HepG2 (cell line): ENCODE data around the gene ESPNL. TPM values are rescaled to one million over a fixed set of nuclear protein-coding genes. Genes with fewer than 3 reads are reported as not detected.
A peak's percentile ranks its signal among the peaks of the same experiment; 100 is the strongest.

Experiments used
- FOXA1 ChIP-seq, 2 experiments: fragments of 450-650 bp in 1 of 2; sonication (generic) in 1 of 2; formaldehyde crosslinking in 1 of 2; IDR thresholded peaks; 2 replicates each; pipeline versions ENCODE4 v1.4.0 to v1.6.1; 2016 to 2020; ENCODE audit warnings: missing genetic modification reagents in 1 of 2
- GPN1 ChIP-seq: sonication (generic); formaldehyde crosslinking; IDR thresholded peaks from 2 replicates; pipeline ENCODE4 v1.5.1; 2020; ENCODE audit warnings: missing genetic modification reagents, borderline replicate concordance
- KLF6 ChIP-seq: IDR thresholded peaks from 2 replicates; pipeline ENCODE4 v1.8.0; 2016; ENCODE audit warnings: missing biosample characterization, missing genetic modification reagents
- SETDB1 ChIP-seq: sonication (generic); formaldehyde crosslinking; IDR thresholded peaks from 2 replicates; pipeline ENCODE4 v1.5.1; 2020; ENCODE audit warnings: missing genetic modification reagents, mild to moderate bottlenecking, borderline replicate concordance
- SYNCRIP ChIP-seq: fragments of 200-400 bp; formaldehyde crosslinking; IDR thresholded peaks from 2 replicates; pipeline ENCODE4 v1.6.1; 2018; ENCODE audit warnings: mild to moderate bottlenecking, low read depth, low read length; ENCODE audit not compliant: insufficient read depth
- TARDBP ChIP-seq: sonication (generic); formaldehyde crosslinking; IDR thresholded peaks from 2 replicates; pipeline ENCODE4 v1.8.0; 2022; ENCODE audit warnings: mild to moderate bottlenecking, missing genetic modification reagents
- TCF7 ChIP-seq: sonication (generic); IDR thresholded peaks from 2 replicates; pipeline ENCODE4 v1.6.1; 2016; ENCODE audit warnings: antibody characterized with exemption, low read depth
- WIZ ChIP-seq: sonication (generic); formaldehyde crosslinking; IDR thresholded peaks from 2 replicates; pipeline ENCODE4 v1.5.1; 2020; ENCODE audit warnings: mild to moderate bottlenecking, missing genetic modification reagents
- ZBTB8A ChIP-seq: sonication (generic); formaldehyde crosslinking; IDR thresholded peaks from 2 replicates; pipeline ENCODE4 v1.4.0; 2020; ENCODE audit warnings: mild to moderate bottlenecking, low read depth, missing genetic modification reagents, borderline replicate concordance
- ZC3H4 ChIP-seq: sonication (generic); formaldehyde crosslinking; IDR thresholded peaks from 2 replicates; pipeline ENCODE4 v1.4.0; 2020; ENCODE audit warnings: missing genetic modification reagents, borderline replicate concordance
- ZNF335 ChIP-seq: sonication (generic); formaldehyde crosslinking; IDR thresholded peaks from 2 replicates; pipeline ENCODE4 v1.4.0; 2020; ENCODE audit warnings: missing genetic modification reagents
- ZNF558 ChIP-seq: sonication (generic); formaldehyde crosslinking; IDR thresholded peaks from 2 replicates; pipeline ENCODE4 v1.9.0; 2022; ENCODE audit warnings: mild to moderate bottlenecking, missing genetic modification reagents, borderline replicate concordance
- ZNF775 ChIP-seq: sonication (generic); formaldehyde crosslinking; IDR thresholded peaks from 2 replicates; pipeline ENCODE4 v1.4.0; 2020; ENCODE audit warnings: missing genetic modification reagents, mild to moderate bottlenecking, moderate library complexity, borderline replicate concordance
- polyA plus RNA-seq, 8 experiments: library from polyadenylated mRNA; depleted of rRNA in 3 of 8; stranded (reverse) in 7 of 8; unstranded in 1 of 8; fragments of >200 nt; fragmentation: Illumina TruSeq in 4 of 8; extraction: Trizol in 4 of 8; gene quantifications; 2 replicates each; pipeline versions ENCODE4 v1.2.1 to v1.2.3, GENCODE V29; 2011 to 2016; ENCODE audit warnings: low read depth in 4 of 8, missing spikeins in 1 of 8, mixed read lengths in 1 of 8; ENCODE audit not compliant: insufficient read depth in 1 of 8
- total RNA-seq, 5 experiments: library from RNA; depleted of rRNA; stranded (reverse); fragments of >200 nt; fragmentation: Illumina TruSeq; extraction: Trizol; gene quantifications; 2 replicates each; pipeline ENCODE4 v1.2.3, GENCODE V29; 2016; ENCODE audit warnings: low read depth in 1 of 5
- TF ChIP-seq, protein P1 (sequence below): IDR thresholded peaks from 2 replicates; pipeline ENCODE4 v1.6.1; 2016; ENCODE audit warnings: low read depth, borderline replicate concordance
- TF ChIP-seq, protein P2 (sequence below): sonication (generic); formaldehyde crosslinking; IDR thresholded peaks from 2 replicates; pipeline ENCODE4 v1.4.0; 2020; ENCODE audit warnings: missing genetic modification reagents
- TF ChIP-seq, protein P3 (sequence below): IDR thresholded peaks from 2 replicates; pipeline ENCODE4 v1.4.0; 2020; ENCODE audit warnings: mild to moderate bottlenecking, missing genetic modification reagents
- TF ChIP-seq, protein P4 (sequence below): sonication (generic); formaldehyde crosslinking; IDR thresholded peaks from 2 replicates; pipeline ENCODE4 v1.5.0; 2020; ENCODE audit warnings: mild to moderate bottlenecking, missing genetic modification reagents, borderline replicate concordance
- TF ChIP-seq, protein P5 (sequence below): sonication (generic); formaldehyde crosslinking; IDR thresholded peaks from 2 replicates; pipeline ENCODE4 v1.5.0; 2020; ENCODE audit warnings: mild to moderate bottlenecking, missing genetic modification reagents, moderate library complexity

The ESPNL gene
- total and polyA plus RNA-seq, 2 of the 13 experiments (the other 11 are each of a cell fraction or from before 2014, with no cell fraction given) = 0.45 to 0.80 TPM

DNA sequence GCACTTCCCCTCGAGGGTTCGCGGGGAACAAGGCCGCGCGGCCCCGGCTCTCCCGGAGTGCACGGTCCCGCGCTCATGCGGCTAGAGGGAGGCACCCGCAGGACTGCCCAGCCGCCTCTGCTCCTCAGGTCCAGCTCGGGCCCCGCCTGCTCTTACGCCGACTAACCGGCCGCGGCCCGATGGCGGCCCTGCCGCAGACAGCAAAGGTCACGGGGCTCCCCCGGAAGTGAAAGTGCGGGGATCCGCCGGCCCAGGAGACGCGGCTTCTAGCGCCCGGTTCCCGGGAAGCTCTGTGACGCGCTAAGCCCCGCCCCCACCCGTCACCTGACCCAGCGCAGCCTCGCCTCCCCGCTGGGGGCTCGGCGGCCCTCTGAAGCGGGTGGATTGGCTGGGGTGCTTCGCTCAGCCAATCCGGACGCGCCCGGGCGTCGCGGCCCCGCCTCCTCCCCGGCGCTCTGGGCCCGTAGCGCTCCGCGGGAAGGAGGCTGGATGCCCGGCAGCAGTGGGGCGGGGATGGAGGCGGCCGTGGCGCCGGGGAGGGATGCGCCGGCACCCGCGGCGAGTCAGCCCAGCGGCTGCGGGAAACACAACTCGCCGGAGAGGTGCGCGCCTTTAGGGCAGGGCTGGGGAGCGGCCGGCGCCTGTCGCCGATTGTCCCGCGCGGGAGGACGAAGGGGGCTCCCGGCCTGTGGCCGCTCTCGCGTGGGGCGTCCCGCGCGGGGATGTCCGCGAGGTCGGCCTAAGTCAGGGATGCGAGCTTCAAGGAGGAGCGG lies 39.4 kb upstream of the ESPNL start, which contains the start of gene SCLY (continued):
- TF ChIP-seq, protein P1, sequence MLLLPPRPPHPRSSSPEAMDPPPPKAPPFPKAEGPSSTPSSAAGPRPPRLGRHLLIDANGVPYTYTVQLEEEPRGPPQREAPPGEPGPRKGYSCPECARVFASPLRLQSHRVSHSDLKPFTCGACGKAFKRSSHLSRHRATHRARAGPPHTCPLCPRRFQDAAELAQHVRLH (CRISPR knock-in tag) = peak; percentile 56; the same call in 1 of the 2 replicates
- TF ChIP-seq ZNF775 (peak; percentile 37; the same call in 1 of the 2 replicates), ZC3H4 (peak; percentile 17; the same call in 1 of the 2 replicates), SYNCRIP (no peak), FOXA1 (IDR thresholded peaks at IDR 0.05) (no peak), FOXA1 (CRISPR knock-in tag; IDR thresholded peaks at IDR 0.05) (0 out of 2 replicates have a peak, but pooled peaks have one; percentile 12), SETDB1 (CRISPR knock-in tag) (peak; percentile 44; the same call in 1 of the 2 replicates), TARDBP (CRISPR knock-in tag) (peak; percentile 57; the same call in 1 of the 2 replicates), ZNF558 (peak; percentile 95), ZNF335 (CRISPR knock-in tag) (peak; percentile 93), TCF7 (no peak), GPN1 (peak; percentile 97), KLF6 (CRISPR knock-in tag) (peak; percentile 71; the same call in 1 of the 2 replicates), WIZ (CRISPR knock-in tag) (peak; percentile 77), ZBTB8A (CRISPR knock-in tag) (0 out of 2 replicates have a peak, but pooled peaks have one; percentile 55)
- TF ChIP-seq, protein P2, sequence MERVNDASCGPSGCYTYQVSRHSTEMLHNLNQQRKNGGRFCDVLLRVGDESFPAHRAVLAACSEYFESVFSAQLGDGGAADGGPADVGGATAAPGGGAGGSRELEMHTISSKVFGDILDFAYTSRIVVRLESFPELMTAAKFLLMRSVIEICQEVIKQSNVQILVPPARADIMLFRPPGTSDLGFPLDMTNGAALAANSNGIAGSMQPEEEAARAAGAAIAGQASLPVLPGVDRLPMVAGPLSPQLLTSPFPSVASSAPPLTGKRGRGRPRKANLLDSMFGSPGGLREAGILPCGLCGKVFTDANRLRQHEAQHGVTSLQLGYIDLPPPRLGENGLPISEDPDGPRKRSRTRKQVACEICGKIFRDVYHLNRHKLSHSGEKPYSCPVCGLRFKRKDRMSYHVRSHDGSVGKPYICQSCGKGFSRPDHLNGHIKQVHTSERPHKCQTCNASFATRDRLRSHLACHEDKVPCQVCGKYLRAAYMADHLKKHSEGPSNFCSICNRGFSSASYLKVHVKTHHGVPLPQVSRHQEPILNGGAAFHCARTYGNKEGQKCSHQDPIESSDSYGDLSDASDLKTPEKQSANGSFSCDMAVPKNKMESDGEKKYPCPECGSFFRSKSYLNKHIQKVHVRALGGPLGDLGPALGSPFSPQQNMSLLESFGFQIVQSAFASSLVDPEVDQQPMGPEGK = peak; percentile 84
- TF ChIP-seq, protein P3, sequence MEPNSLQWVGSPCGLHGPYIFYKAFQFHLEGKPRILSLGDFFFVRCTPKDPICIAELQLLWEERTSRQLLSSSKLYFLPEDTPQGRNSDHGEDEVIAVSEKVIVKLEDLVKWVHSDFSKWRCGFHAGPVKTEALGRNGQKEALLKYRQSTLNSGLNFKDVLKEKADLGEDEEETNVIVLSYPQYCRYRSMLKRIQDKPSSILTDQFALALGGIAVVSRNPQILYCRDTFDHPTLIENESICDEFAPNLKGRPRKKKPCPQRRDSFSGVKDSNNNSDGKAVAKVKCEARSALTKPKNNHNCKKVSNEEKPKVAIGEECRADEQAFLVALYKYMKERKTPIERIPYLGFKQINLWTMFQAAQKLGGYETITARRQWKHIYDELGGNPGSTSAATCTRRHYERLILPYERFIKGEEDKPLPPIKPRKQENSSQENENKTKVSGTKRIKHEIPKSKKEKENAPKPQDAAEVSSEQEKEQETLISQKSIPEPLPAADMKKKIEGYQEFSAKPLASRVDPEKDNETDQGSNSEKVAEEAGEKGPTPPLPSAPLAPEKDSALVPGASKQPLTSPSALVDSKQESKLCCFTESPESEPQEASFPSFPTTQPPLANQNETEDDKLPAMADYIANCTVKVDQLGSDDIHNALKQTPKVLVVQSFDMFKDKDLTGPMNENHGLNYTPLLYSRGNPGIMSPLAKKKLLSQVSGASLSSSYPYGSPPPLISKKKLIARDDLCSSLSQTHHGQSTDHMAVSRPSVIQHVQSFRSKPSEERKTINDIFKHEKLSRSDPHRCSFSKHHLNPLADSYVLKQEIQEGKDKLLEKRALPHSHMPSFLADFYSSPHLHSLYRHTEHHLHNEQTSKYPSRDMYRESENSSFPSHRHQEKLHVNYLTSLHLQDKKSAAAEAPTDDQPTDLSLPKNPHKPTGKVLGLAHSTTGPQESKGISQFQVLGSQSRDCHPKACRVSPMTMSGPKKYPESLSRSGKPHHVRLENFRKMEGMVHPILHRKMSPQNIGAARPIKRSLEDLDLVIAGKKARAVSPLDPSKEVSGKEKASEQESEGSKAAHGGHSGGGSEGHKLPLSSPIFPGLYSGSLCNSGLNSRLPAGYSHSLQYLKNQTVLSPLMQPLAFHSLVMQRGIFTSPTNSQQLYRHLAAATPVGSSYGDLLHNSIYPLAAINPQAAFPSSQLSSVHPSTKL = no peak; the same call in 1 of the 2 replicates
- TF ChIP-seq, protein P4, sequence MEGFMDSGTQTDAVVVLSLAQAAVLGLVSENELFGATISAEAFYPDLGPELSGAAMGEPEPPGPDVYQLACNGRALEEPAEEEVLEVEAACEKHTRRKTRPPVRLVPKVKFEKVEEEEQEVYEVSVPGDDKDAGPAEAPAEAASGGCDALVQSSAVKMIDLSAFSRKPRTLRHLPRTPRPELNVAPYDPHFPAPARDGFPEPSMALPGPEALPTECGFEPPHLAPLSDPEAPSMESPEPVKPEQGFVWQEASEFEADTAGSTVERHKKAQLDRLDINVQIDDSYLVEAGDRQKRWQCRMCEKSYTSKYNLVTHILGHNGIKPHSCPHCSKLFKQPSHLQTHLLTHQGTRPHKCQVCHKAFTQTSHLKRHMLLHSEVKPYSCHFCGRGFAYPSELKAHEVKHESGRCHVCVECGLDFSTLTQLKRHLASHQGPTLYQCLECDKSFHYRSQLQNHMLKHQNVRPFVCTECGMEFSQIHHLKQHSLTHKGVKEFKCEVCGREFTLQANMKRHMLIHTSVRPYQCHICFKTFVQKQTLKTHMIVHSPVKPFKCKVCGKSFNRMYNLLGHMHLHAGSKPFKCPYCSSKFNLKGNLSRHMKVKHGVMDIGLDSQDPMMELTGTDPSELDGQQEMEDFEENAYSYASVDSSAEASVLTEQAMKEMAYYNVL = peak; percentile 95
- TF ChIP-seq, protein P5, sequence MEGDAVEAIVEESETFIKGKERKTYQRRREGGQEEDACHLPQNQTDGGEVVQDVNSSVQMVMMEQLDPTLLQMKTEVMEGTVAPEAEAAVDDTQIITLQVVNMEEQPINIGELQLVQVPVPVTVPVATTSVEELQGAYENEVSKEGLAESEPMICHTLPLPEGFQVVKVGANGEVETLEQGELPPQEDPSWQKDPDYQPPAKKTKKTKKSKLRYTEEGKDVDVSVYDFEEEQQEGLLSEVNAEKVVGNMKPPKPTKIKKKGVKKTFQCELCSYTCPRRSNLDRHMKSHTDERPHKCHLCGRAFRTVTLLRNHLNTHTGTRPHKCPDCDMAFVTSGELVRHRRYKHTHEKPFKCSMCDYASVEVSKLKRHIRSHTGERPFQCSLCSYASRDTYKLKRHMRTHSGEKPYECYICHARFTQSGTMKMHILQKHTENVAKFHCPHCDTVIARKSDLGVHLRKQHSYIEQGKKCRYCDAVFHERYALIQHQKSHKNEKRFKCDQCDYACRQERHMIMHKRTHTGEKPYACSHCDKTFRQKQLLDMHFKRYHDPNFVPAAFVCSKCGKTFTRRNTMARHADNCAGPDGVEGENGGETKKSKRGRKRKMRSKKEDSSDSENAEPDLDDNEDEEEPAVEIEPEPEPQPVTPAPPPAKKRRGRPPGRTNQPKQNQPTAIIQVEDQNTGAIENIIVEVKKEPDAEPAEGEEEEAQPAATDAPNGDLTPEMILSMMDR (CRISPR knock-in tag) = peak; percentile 3; the same call in 1 of the 2 replicates
